GM21381 (cell line): Measurements from ENCODE around the gene CYP4B1.

ENCODE experiments used
- ATAC-seq: cut with Tn5 transposase; IDR thresholded peaks from one replicate; pipeline ENCODE4 v1.9.1; 2021; ENCODE audit warnings: mild to moderate bottlenecking, moderate library complexity; ENCODE audit not compliant: unreplicated experiment

Gene CYP4B1

DNA sequence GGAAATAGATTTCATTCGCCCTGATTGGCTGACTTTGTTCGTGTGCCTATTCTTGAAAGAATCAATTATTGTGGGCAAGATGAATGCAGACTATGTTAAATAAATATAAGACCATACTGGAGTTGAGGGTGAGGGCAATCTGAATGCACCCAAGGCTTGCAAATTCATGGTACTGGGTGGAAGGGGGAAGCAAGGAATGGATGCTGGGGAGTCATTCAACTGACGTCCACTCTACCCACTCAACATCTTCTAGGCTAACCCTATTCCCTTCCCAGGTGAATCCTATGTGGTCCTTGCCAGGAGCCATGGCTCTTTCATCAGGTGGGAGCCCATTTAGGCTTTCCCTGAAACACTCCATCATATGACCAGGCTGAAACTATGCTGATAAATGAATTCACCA, 5.7 kb upstream of the CYP4B1 start:
- ATAC-seq, result no peak

DNA sequence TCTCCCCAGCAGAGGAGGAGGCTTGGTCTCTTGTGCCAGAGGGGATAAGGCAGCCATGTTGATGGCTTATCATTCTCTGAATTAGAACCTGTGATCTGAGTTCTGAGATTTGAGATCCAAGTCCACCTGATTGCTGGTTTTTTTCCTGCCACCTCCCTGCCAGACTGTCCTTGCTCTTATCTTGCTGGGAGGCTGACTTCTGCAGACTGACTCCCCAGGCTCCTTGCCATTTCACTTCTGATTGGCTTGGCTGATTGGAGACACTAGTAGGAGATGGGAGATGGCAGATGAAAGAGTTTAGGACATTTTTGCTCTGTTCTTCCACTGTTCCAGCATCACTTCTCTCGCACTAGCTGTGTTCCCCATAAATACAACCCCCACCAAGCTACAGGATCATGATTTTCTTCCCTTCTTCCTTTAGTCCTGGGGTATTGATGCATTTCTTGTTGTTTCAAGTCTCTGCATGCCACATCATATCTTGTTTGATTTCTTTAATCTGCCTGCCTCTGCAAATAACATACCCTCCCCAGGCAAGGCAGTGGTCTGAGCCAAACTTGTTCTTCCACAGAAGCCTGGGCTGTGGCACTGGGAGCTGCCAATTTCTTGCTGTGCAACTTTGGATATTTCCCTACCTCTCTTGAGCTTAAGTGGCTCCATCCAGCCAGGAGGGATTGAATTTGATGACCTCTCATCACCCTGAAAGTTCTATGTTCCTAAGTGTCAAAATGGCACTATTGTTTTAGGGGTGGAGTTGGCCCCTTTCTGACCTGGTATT, 963 bp upstream of the CYP4B1 start:
- no peak for ATAC-seq

DNA sequence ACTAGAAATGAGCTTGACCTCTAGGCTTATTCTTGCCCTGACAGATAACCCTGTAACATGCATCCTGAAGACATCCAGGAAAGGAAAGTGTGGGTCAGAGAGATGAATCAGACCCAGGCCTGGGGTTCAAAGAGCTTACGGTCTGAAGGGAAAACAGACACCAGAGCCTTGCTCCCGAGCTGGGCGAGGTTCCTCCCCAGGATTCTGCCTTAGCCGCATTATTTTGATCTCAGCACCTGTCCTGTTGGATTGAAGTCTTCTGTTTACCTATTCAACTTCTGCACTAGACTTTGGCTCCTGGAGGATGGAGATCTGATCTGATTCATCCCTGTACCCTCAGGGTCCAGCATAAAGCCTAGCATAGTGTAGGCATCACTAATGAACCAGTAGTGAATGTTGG, 1.9 kb downstream of the CYP4B1 start:
- no peak for ATAC-seq

DNA sequence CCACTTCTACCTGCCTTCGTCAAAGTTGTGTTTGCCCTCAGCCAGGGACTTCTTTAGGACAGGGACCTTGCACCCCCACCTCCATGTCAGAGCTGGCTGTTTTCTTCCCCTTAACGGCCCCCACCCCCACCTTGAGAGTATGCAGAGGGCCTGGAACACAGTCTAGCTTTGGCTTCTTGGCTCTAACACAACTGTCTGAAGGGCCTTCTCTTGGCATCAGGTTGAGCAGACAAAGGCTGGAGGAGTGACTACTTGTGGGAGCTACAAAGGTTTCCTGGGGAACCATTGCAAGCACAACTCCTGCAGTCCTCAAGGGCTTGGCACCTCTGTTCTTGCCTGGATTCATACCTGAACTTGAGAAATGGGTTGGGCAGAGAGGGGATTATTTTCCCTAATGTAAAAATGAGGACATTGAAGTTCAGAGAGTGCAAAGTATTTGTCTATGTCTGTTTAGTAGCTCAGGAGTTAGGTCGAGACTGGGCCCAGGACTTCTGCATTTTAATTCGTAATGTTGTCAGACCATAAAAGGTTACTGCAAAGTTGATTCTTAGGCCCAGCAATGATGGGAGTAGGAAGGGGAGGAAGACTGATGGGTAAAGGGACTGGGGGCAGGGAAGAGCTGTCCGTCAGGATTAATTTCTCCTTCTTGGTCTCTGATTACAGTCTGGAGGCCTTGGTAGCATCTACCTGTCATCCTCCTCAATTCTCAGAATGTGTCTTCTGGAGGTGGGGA, 2.6 kb downstream of the CYP4B1 start:
- ATAC-seq, result no peak

DNA sequence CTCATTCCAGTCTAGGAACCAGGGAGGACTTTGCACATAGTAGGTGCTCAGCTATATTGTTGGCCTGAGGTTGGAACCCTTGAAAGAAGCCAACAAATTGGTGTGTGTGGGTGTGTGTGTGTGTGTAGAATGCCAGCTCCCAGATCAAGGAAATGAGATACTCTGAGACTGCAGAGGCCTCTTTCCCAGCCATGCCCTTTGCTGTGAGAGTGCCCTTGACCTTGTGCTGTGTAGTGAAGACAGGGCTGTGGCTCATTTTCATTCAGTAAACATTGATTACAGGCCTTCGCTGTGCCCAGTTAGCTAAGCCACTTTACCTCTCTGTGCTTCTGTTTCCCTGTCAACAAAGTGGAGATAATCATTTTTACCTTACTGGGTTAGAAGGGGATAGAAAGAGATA, 3.2 kb downstream of the CYP4B1 start:
- ATAC-seq, result no peak

DNA sequence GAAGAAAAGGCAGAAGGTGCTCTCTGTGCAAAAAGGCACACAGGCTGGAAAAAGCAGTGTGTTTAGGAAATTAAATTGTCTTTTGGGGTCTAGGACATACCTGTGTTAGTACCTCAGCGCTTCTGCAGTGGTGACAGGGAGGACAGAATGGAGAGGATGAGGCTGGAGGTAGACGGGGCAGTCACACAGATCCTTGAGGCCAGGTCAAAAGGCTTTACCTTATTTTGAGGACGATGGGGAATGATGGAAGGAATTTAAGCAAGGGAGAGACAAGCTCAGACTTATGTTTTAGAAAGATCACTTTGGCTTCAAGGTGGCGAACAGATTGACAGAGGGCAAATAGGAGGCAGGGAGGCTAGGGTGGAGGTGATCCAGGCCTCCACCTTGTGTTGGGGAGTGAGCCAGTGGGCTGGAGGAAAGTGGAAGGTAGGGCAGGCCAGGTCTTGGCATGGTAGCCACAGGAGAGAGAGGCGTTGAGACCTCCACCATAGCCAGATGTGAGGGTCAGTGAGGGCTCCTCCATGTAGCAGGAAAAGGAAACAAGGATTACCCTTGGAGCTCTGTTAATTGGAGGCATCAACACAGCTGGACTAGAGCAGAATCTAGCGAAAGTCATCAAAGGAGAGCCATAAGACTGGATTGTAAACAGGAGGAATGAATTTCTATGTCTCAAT, 4.2 kb downstream of the CYP4B1 start:
- no peak for ATAC-seq

DNA sequence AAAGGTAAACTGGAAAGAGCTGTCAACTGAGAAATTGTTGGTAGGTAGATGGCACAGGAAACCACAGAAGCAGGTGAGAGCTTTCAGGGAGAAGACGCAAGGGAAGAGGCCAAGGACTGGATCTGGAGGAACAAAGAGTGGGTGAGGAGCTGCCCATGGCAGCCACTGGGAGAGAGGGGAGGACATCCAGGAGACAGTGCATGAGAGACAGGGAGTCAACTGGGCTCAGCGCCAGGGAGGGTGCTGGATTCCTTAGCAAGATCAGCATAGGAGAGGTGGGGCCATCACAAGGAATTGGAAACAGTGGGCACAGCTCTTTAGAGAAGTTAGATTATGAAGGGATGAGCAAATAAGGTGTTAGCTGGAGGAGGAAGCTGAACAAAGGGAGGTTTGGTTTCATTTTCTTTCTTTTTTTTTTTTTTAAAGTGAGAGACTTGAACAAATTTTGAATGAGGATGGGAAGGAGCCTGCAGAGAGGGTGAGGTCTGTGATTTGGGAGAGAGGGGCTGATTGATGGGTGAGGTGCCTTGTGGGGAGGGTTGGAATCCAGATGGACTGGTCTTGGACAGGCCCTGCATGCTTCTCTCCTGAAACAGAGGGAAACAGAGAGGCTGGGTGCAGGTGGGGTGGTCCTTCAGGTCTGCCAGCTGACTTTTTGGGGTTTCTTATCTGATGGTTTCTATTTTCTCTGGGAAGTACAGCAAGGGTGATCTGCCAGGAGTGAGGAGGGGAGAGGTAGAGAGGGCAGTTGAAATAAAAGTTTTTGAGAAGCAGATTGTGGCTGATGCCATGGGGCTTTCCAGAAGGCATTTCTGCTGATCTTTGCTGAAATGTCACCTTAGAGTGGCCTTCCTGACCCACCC, 5.4 kb downstream of the CYP4B1 start:
- no peak for ATAC-seq

DNA sequence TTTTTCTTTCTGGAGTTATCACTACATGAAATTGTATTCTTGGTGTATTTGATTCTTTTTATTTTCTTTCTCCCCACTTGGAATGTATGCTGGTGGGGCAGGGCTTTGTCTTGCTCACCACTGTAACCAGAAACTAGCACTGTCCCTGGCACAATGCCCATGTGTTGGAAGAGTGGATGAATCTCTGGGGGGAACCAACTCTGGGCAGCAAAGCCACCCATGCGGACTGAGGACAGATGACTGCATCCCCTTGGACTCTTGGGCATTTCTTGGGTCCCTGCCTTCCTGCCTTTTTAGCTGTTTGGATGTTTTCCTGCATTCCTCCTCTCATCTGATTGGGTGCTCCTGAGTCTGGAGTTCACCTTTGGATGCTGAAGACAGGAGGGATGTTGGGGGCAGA, 6.1 kb downstream of the CYP4B1 start:
- no peak for ATAC-seq

DNA sequence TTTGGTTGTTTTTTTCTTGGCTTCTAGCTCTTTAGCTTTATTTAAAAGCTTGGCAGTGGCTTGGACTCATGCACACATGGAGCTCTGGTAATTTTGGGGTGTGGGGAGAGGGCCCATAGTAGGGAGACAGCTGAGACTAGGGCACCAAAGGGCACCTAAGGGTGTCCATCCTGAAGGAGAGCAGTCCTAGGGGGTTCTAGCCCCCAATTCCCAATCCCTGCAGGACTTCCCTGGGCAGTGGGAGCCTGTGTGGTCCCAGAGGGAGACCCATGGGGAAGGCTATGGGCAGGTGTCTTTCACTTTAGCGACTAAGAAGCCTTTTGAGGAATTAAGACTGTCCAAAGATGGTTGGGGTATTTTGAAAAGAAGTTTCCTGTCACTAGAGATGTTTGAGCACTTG, 6.9 kb downstream of the CYP4B1 start:
- no peak for ATAC-seq

DNA sequence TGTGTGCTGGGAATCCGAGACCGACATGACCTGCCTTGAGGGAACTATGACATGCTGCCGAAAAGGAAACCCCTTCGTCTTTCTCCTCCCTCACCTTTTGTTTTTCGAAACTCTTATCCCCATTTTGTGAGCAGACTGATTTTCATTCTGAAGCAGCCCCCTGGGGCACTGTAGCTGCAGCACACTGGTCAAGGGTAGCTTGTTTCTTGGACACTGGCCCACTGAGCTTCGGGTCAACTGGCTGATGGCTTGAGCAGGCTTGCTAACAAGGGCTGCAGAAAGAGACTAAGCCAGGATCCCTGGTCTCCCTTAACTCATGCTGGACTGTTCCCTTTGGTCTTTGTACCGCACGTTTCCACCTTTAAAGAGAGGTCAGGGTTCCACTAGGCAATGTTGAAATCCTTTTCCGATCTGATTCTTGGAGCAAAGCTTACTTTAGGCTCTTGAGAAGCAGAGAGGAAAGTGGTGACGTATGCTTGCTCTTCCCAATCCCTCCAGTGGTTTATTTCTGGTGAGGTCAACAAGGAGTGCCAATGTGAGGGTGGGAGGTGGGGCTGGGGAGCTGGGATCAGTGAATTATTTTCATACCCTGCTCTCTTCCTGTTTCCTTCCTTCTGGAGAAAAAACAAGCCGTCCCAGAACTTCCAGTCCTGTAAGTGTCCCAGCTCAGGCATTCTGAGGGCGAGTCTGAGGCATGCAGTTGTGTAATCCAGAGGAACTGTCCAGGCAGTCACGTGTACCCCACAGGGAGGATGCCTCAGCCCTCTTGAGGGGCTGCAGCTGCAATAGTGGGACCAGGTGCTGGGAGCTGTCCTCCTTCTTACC, 7.6 kb downstream of the CYP4B1 start:
- ATAC-seq, result no peak

DNA sequence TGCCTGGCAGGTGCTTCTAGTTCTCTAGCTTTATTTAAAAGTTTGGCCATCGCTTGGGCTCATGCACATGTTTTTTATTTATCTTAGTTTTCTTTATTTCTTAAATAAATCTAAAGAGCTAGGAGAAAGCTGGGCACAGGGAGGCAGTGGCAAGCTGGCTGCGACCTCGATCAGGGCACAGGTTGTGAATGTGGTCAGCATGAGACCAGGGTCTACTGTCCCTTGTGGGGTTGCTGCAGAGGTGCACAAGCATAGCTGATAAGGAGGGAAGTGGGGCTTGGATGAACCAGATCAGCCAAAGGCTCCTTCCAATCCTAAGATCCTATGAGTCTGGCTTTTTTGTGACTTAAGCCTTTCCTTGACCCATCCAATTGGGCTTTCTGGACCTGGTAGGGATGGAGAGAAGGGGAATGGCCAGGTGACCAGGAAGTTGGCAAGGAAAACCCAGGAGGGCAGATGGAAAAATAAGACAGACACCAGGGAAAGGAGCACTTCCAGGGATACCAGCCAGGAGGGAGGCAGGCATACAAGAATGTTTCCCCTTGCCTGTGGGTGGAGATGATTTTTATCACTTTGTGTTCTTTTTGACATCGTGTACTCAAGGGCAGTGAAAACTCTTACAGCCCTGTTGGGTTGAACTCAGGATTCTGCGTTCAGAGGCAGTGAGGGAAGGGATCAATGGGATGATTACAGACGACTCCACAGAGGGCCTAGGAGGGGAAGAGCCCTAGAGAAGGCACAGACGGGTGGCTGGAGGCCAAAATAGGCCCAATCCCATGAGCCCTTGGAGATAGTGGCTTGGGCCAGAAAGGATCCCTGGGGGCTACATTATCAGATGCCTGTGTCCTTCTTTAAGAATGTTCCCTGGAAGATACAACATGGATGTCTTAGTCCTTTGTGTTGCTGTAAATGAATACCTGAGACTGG, 8.5 kb downstream of the CYP4B1 start:
- ATAC-seq, result no peak

DNA sequence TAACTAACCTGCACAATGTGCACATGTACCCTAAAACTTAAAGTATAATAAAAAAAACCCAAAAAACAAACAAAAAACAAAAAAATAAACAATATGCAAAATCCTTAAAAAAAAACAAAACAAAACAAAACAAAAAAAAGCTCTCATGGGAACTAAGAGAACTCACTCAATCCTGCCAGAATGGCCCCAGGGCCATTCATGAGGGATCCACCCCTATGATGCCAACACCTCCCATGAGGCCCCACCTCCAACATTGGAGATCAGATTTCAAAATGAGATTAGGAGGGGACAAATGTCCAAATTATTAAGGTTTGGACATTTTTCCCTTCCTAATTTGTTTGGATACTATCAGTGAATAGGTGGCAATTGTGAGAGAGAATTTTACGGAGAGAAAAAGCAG, 10.2 kb downstream of the CYP4B1 start:
- ATAC-seq, result no peak

DNA sequence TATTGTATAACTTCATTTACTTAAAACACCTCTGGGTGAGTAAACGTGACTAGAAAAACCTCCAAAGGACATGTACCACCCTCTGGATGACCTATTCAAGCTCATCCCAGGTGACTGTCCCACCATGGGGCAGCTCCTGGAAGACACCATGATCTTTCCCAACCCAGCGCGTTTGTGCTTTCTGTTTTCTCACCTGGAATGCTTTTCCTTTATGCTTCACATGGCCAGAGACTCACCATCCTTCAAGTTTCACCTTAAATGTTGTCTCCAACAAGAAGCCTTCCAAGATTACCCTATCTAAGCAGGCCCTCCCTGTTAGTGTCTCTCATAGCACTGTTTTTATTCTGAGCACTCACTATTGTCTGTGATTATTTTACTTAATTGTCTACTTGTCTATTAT, 11.1 kb downstream of the CYP4B1 start:
- no peak for ATAC-seq

DNA sequence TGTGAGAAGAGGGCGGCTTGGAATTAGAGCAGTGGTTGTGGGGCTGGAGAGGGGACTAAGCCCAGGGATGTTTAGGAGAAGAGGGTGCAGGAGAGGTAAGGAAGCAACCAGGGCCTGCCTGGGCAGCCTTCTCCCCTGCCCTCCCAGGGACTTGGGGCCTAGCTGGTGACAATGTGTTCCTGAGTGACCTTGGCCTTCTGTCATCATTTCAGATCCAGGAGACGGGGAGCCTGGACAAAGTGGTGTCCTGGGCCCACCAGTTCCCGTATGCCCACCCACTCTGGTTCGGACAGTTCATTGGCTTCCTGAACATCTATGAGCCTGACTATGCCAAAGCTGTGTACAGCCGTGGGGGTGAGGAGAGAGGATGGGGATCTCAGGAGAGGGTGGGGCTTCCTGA, 11.8 kb downstream of the CYP4B1 start:
- no peak for ATAC-seq

DNA sequence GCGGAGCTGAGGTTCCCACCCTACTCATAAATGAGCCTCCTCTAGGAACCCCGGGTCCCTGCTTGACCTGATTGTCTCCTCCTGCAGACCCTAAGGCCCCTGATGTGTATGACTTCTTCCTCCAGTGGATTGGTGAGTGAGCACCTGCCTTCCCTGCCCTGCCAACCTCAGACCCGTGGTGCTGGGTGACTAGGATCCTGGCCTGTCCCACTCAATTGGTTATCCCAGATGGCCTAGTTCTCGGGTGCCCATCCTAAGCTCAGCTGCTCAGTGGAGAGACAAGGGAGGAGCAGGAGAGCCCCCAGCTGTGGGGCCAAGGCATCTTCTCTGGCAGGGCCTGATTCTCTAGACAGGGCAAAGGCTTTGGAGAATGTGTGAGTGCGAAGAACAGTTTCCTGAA, 12.2 kb downstream of the CYP4B1 start:
- no peak for ATAC-seq

DNA sequence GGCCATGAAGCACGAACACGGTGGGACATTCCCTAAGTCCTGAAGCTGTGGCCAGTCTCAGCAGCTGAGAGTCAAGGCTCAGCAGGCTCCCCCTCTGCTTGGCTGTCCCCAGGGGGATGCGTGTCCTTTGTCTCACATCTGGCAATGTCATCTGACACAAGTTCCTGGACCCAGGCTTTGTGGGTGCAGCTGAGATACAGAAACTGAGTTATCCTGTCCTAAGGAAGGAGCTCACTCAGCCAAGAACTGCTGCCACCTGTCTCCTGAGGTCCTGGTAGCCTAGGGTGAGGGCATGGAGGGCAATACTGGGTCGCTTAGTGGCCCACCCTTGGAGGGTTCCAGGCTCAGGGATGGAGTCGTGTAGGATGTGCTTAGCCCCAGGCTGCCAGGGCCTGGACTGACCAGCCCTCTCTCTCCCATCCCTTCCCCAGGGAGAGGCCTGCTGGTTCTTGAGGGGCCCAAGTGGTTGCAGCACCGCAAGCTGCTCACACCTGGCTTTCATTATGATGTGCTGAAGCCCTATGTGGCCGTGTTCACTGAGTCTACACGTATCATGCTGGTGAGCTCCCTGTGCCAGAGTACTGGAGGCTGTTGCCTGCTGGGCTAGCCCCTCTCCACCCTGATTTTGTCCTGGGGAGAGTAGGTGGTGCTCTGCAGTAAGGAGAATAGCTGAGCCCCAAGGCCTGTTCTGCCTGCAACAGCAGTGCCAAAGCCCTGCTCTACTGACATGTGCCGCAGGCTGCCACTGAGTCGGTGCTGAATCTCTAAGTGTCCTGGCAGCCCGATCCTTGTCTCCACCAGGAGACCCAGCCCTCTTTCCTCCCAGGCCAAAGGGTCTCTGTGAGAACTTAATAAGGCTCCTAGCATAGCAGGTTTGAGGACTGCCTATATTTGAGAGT, 13.5 kb downstream of the CYP4B1 start:
- ATAC-seq, result no peak

DNA sequence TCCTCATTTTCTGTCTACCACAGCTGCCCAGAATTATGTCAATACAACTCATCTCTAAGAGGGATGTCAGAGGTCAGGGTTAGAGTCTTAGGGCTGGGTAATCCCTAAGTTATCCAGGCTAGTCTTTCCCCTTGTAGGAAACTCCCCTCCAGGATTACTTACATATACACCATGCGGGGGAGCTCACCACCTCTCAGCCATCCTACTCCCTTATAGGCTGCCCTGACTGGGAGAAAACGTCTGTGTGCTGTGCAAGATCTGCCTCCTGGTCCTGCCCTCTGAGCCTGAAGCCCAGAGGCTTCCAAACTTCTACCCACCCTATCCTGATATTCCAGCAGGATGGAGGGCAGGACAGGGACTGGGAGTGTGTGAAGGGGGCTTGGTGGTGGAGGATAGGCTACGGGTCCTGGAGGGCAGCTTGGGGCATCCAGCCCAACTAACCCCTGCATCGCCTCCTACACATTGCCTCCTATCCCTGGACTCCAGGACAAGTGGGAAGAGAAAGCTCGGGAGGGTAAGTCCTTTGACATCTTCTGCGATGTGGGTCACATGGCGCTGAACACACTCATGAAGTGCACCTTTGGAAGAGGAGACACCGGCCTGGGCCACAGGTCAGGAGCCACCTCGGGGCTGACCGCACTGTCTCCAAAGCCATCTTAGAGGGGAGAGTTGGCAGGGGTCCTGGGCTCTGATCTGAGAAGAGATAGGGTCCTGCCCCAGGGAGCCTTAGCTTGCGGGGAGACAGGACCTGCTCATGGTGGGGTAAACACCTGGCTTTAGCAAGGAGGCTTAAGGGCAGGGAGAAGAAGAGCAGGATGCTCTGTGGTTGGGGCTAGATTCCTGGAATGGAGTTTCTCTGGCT, 14.4 kb downstream of the CYP4B1 start:
- ATAC-seq, result no peak
